ENCODE measurements around the gene BMPR1A. TPM values are rescaled to one million over a fixed set of nuclear protein-coding genes. Genes with fewer than 3 reads are reported as not detected.

BMPR1A gene
- total and polyA plus RNA-seq, 2 of the 4 experiments (the other 2 are of a cell fraction), result 15.9 to 93.7 TPM

DNA sequence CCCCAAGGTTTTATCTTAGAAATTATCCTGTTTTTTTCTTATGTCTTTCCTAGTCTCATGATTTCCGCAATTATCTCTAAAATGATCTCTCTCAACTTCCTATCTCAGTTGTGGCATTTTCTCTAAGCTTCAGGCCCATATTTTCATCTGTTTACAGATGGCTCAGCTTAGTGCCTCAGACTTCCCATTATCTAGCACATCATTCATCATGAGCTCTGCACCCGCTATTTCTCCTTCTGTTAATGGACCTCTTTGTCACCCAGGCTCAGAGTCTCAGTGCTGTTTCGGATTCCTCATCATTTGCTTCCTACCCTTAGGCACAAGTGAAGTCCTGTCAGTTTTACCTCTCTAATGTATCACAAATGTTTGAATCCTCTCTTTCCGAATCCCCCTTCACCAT, 84.1 kb downstream of the BMPR1A start:
- H4K5ac ChIP-seq (ENCODE audit: low read depth, low read length), result no peak overlapping the region
- H3K79me1 ChIP-seq (ENCODE audit: low read depth in 1 of 2, low read length in 2 of 2), result peaks cover 28 to 51% of the 10 kb centered on the region in 2 experiments
- no peak overlapping the region for H2AK5ac ChIP-seq (ENCODE audit: low read depth, low read length)
- WGBS, 2 experiments (ENCODE audit: extremely low coverage in 2 of 2, insufficient read length in 1 of 2), result 83% methylated on average over 2 of the region's 4 CpGs; no CpG with 5 or more reads in 1 of the 2 experiments
- ATAC-seq (ENCODE audit: low read depth), result no peak
- no peak overlapping the region for H2BK5ac ChIP-seq (ENCODE audit: low read depth, low read length, poor library complexity, severe bottlenecking)
- no peak overlapping the region for H3K18ac ChIP-seq (ENCODE audit: low read depth, low read length)
- no peak overlapping the region for H3K23ac ChIP-seq (ENCODE audit: low read depth, low read length)
- H3K9me3 ChIP-seq (ENCODE audit: control insufficient read depth, insufficient read depth, low read length), result no peaks in the 10 kb centered on the region
- POLR2A ChIA-PET (ENCODE audit: unreplicated experiment), result no interaction called here
- peaks cover 14% of the 10 kb centered on the region; the same call in 1 of the 2 replicates for H4K20me1 ChIP-seq (ENCODE audit: insufficient read depth, low read length)
- H2AK9ac ChIP-seq (replicated peaks; ENCODE audit: low read depth, low read length, poor library complexity), result no peak overlapping the region
- dilution Hi-C loops (cut with HindIII; ENCODE audit: low sequenced_read_pairs, unreplicated experiment) (no loop called here), in situ Hi-C loops (cut with MboI; ENCODE audit: low sequenced_read_pairs) (no loop called here), intact Hi-C loops (cut with micrococcal nuclease) (no loop called here)
- no peak overlapping the region for H2AFZ ChIP-seq (replicated peaks; ENCODE audit: low read length, poor library complexity)
- H2BK15ac ChIP-seq (ENCODE audit: low read depth, low read length), result no peak overlapping the region
- no peak overlapping the region for H4K8ac ChIP-seq (ENCODE audit: low read depth in 2 of 2, low read length in 2 of 2)
- peaks cover 17% of the 10 kb centered on the region for H3K36me3 ChIP-seq (ENCODE audit: control insufficient read depth, insufficient read depth, low read length)
- H2BK120ac ChIP-seq (ENCODE audit: low read depth, low read length), result no peak overlapping the region
- CTCF ChIA-PET, result interaction anchor here (1.3 kb wide), 1 partner anchor 11 kb away, joined by 4 read pairs; no protein-coding TSS in a partner anchor
- no peak overlapping the region for H2BK20ac ChIP-seq (ENCODE audit: low read depth, low read length)
- H3K4me3 ChIP-seq (ENCODE audit: insufficient read depth, low read depth, low read length), result no peak overlapping the region
- H3K56ac ChIP-seq (ENCODE audit: extremely low read depth, insufficient read depth, low read length), result no peak overlapping the region
- H4K91ac ChIP-seq (ENCODE audit: insufficient read depth, low read depth, low read length), result no peak overlapping the region
- DNase-seq, result no peak
- no peaks in the 10 kb centered on the region for H3K27me3 ChIP-seq (ENCODE audit: control insufficient read depth, insufficient read depth, low read length)
- no peak overlapping the region for H3K4ac ChIP-seq (ENCODE audit: low read depth, low read length)
- TF ChIP-seq POLR2A (IDR thresholded peaks at IDR 0.05; ENCODE audit: low read depth, low read length) (no peak), CEBPB (IDR thresholded peaks at IDR 0.05; ENCODE audit: low read depth, low read length) (no peak), MAFK (IDR thresholded peaks at IDR 0.05; ENCODE audit: low read depth, low read length) (no peak), MAZ (IDR thresholded peaks at IDR 0.05; ENCODE audit: borderline replicate concordance, low read depth, low read length) (no peak), CHD1 (IDR thresholded peaks at IDR 0.05; ENCODE audit: low read depth, low read length) (no peak), BHLHE40 (IDR thresholded peaks at IDR 0.05; ENCODE audit: low read depth, low read length) (no peak), FOS (IDR thresholded peaks at IDR 0.05; ENCODE audit: low read depth, low read length) (no peak)
- TF ChIP-seq, protein P1, sequence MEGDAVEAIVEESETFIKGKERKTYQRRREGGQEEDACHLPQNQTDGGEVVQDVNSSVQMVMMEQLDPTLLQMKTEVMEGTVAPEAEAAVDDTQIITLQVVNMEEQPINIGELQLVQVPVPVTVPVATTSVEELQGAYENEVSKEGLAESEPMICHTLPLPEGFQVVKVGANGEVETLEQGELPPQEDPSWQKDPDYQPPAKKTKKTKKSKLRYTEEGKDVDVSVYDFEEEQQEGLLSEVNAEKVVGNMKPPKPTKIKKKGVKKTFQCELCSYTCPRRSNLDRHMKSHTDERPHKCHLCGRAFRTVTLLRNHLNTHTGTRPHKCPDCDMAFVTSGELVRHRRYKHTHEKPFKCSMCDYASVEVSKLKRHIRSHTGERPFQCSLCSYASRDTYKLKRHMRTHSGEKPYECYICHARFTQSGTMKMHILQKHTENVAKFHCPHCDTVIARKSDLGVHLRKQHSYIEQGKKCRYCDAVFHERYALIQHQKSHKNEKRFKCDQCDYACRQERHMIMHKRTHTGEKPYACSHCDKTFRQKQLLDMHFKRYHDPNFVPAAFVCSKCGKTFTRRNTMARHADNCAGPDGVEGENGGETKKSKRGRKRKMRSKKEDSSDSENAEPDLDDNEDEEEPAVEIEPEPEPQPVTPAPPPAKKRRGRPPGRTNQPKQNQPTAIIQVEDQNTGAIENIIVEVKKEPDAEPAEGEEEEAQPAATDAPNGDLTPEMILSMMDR (conservative IDR thresholded peaks at IDR 0.05; ENCODE audit: low read depth, low read length), result no peak
- BruUV-seq (replicated peaks), result no TSS peak
- H3K9ac ChIP-seq (ENCODE audit: low read depth, low read length), result no peak overlapping the region
- H3K27ac ChIP-seq (ENCODE audit: insufficient read depth, low read length), result no peak overlapping the region
- H3K4me2 ChIP-seq (ENCODE audit: low read depth, low read length), result no peak overlapping the region
- H3K9me1 ChIP-seq (ENCODE audit: insufficient read depth, low read length), result peaks cover 9% of the 10 kb centered on the region; the same call in 1 of the 2 replicates
- H3K4me1 ChIP-seq (ENCODE audit: control insufficient read depth, insufficient read depth, low read length), result no peaks in the 10 kb centered on the region
- H3K14ac ChIP-seq (replicated peaks; ENCODE audit: low read depth, low read length), result no peak overlapping the region
